Effector memory CD8-positive, alpha-beta T cell (primary cell): ENCODE measurements around the gene SIRT5.

Source experiments
- ATAC-seq: fragments of 150-1000 bp; cut with Tn5 transposase; replicated peaks from 2 replicates; pipeline ENCODE4 v1.10.0; 2021; ENCODE audit warnings: mild to moderate bottlenecking, moderate library complexity
- DNase-seq, 3 experiments: peaks; one replicate each; pipeline ENCODE4 v3.0.0; 2021
- H3K27ac Mint-ChIP-seq, 2 donors: one replicate each; pipeline ENCODE4 v1.8.0; 2022; ENCODE audit warnings: mild to moderate bottlenecking in 2 of 2, mixed read lengths in 2 of 2, moderate library complexity in 2 of 2
- H3K27me3 Mint-ChIP-seq, 2 donors: one replicate each; pipeline ENCODE4 v1.8.0; 2022; ENCODE audit warnings: mixed read lengths in 2 of 2
- H3K36me3 Mint-ChIP-seq: one replicate; pipeline ENCODE4 v1.8.0; 2022; ENCODE audit warnings: mild to moderate bottlenecking, moderate library complexity, mixed read lengths; ENCODE audit not compliant: insufficient read depth
- H3K4me1 Mint-ChIP-seq, 2 donors: one replicate each; pipeline ENCODE4 v1.8.0; 2022; ENCODE audit warnings: low read depth in 2 of 2, mixed read lengths in 2 of 2
- H3K4me3 Mint-ChIP-seq, 2 donors: one replicate each; pipeline ENCODE4 v1.8.0; 2022; ENCODE audit warnings: mild to moderate bottlenecking in 2 of 2, mixed read lengths in 2 of 2, moderate library complexity in 2 of 2
- H3K9me3 Mint-ChIP-seq, 2 donors: one replicate each; pipeline ENCODE4 v1.8.0; 2022; ENCODE audit warnings: mixed read lengths in 2 of 2

SIRT5 gene

GRCh38 chr6:13581700-13582229 is 7.4 kb downstream of the SIRT5 start:
- H3K36me3 Mint-ChIP-seq, result peaks cover 13% of the 10 kb centered on the region
- H3K9me3 Mint-ChIP-seq, result no peaks in the 10 kb centered on the region
- no peak for ATAC-seq

GRCh38 chr6:13586603-13587542 is 12.5 kb downstream of the SIRT5 start:
- Mint-ChIP-seq H3K27ac (no peak overlapping the region), H3K9me3 (no peaks in the 10 kb centered on the region)
- no peak for DNase-seq

More at GRCh38 chr6:13581700-13582229, 7.4 kb downstream of the SIRT5 start:
- no peak for DNase-seq
- Mint-ChIP-seq H3K27ac (no peak overlapping the region), H3K27me3 (no peaks in the 10 kb centered on the region), H3K4me1 (peaks cover 2 to 4% of the 10 kb centered on the region in 2 donors), H3K4me3 (no peak overlapping the region)

GRCh38 chr6:13589801-13590200 is 15.4 kb downstream of the SIRT5 start:
- H3K36me3 Mint-ChIP-seq, result peaks cover 3% of the 10 kb centered on the region
- ATAC-seq (no peak), DNase-seq (no peak)
- H3K9me3 Mint-ChIP-seq, result no peaks in the 10 kb centered on the region
- no peaks in the 10 kb centered on the region for H3K27me3 Mint-ChIP-seq
- H3K4me1 Mint-ChIP-seq, result peaks cover 0 to 2% of the 10 kb centered on the region in 2 donors
- H3K27ac Mint-ChIP-seq, result no peak overlapping the region
- H3K4me3 Mint-ChIP-seq, result no peak overlapping the region

More at GRCh38 chr6:13586603-13587542, 12.5 kb downstream of the SIRT5 start:
- Mint-ChIP-seq H3K27me3 (no peaks in the 10 kb centered on the region), H3K4me1 (peaks cover 0 to 2% of the 10 kb centered on the region in 2 donors), H3K36me3 (peaks cover 12% of the 10 kb centered on the region), H3K4me3 (no peak overlapping the region)
- no peak for ATAC-seq

GRCh38 chr6:13590574-13591153 is 16.3 kb downstream of the SIRT5 start:
- DNase-seq (no peak), ATAC-seq (no peak)
- H3K27me3 Mint-ChIP-seq, result no peaks in the 10 kb centered on the region
- H3K4me1 Mint-ChIP-seq, result no peaks in the 10 kb centered on the region
- H3K36me3 Mint-ChIP-seq, result peaks cover 2% of the 10 kb centered on the region
- no peak overlapping the region for H3K4me3 Mint-ChIP-seq
- no peak overlapping the region for H3K27ac Mint-ChIP-seq
- H3K9me3 Mint-ChIP-seq, result no peaks in the 10 kb centered on the region

GRCh38 chr6:13591205-13591921 is 17.0 kb downstream of the SIRT5 start:
- no peaks in the 10 kb centered on the region for H3K27me3 Mint-ChIP-seq
- H3K4me3 Mint-ChIP-seq, result no peak overlapping the region
- H3K36me3 Mint-ChIP-seq, result peaks cover 2% of the 10 kb centered on the region
- ATAC-seq (no peak), DNase-seq (no peak)
- H3K9me3 Mint-ChIP-seq, result no peaks in the 10 kb centered on the region
- H3K27ac Mint-ChIP-seq, result no peak overlapping the region
- no peaks in the 10 kb centered on the region for H3K4me1 Mint-ChIP-seq

GRCh38 chr6:13593103-13593502 is 18.7 kb downstream of the SIRT5 start:
- H3K27ac Mint-ChIP-seq, result peak overlapping the region in 1 of 2 donors; percentile 9
- no peak for DNase-seq

GRCh38 chr6:13593720-13594119 is 19.3 kb downstream of the SIRT5 start:
- Mint-ChIP-seq H3K9me3 (no peaks in the 10 kb centered on the region), H3K4me1 (no peaks in the 10 kb centered on the region), H3K27ac (no peak overlapping the region), H3K36me3 (peaks cover 8% of the 10 kb centered on the region), H3K27me3 (no peaks in the 10 kb centered on the region), H3K4me3 (no peak overlapping the region)
- no peak for DNase-seq
- ATAC-seq, result no peak

More at GRCh38 chr6:13593103-13593502, 18.7 kb downstream of the SIRT5 start:
- no peaks in the 10 kb centered on the region for H3K9me3 Mint-ChIP-seq
- no peak for ATAC-seq
- H3K36me3 Mint-ChIP-seq, result peaks cover 8% of the 10 kb centered on the region
- H3K4me1 Mint-ChIP-seq, result no peaks in the 10 kb centered on the region
- no peaks in the 10 kb centered on the region for H3K27me3 Mint-ChIP-seq
- H3K4me3 Mint-ChIP-seq, result no peak overlapping the region

- H3K36me3 Mint-ChIP-seq, result peaks cover 17% of the 10 kb centered on the region
Measured at GRCh38 chr6:13597073-13597472, 22.7 kb downstream of the SIRT5 start.

GRCh38 chr6:13600036-13600435 is 25.6 kb downstream of the SIRT5 start:
- Mint-ChIP-seq H3K36me3 (peaks cover 28% of the 10 kb centered on the region), H3K27ac (no peak overlapping the region), H3K27me3 (no peaks in the 10 kb centered on the region), H3K9me3 (no peaks in the 10 kb centered on the region), H3K4me1 (no peaks in the 10 kb centered on the region), H3K4me3 (no peak overlapping the region)
- DNase-seq (no peak), ATAC-seq (no peak)

More at GRCh38 chr6:13597073-13597472, 22.7 kb downstream of the SIRT5 start:
- Mint-ChIP-seq H3K4me3 (no peak overlapping the region), H3K9me3 (no peaks in the 10 kb centered on the region), H3K4me1 (no peaks in the 10 kb centered on the region), H3K27me3 (no peaks in the 10 kb centered on the region), H3K27ac (no peak overlapping the region)
- no peak for ATAC-seq
- no peak for DNase-seq

GRCh38 chr6:13604135-13604534 is 29.7 kb downstream of the SIRT5 start:
- Mint-ChIP-seq H3K27me3 (no peaks in the 10 kb centered on the region), H3K9me3 (no peaks in the 10 kb centered on the region), H3K4me1 (no peaks in the 10 kb centered on the region), H3K36me3 (peaks cover 18% of the 10 kb centered on the region), H3K27ac (no peak overlapping the region), H3K4me3 (no peak overlapping the region)
- DNase-seq (no peak), ATAC-seq (no peak)

GRCh38 chr6:13604546-13605416 is 30.4 kb downstream of the SIRT5 start:
- ATAC-seq (no peak), DNase-seq (no peak)
- no peaks in the 10 kb centered on the region for H3K27me3 Mint-ChIP-seq
- H3K9me3 Mint-ChIP-seq, result no peaks in the 10 kb centered on the region
- H3K36me3 Mint-ChIP-seq, result peaks cover 17% of the 10 kb centered on the region
- no peaks in the 10 kb centered on the region for H3K4me1 Mint-ChIP-seq
- H3K4me3 Mint-ChIP-seq, result no peak overlapping the region
- no peak overlapping the region for H3K27ac Mint-ChIP-seq

GRCh38 chr6:13605634-13606033 is 31.2 kb downstream of the SIRT5 start:
- DNase-seq (no peak), ATAC-seq (no peak)
- H3K4me1 Mint-ChIP-seq, result peaks cover 0 to 1% of the 10 kb centered on the region in 2 donors
- H3K36me3 Mint-ChIP-seq, result peaks cover 17% of the 10 kb centered on the region
- no peaks in the 10 kb centered on the region for H3K27me3 Mint-ChIP-seq
- no peak overlapping the region for H3K4me3 Mint-ChIP-seq
- no peak overlapping the region for H3K27ac Mint-ChIP-seq
- no peaks in the 10 kb centered on the region for H3K9me3 Mint-ChIP-seq
